ENCODE results near the gene GHR. TPM values are rescaled to one million over a fixed set of nuclear protein-coding genes. Genes with fewer than 3 reads are reported as not detected.
"Not testable (repeated sequence)": the region's sequence is repeated elsewhere in the genome, so short reads cannot be mapped to it uniquely, and the experiment has no call there.

The GHR gene
- total RNA-seq, 1 donor from 2014 or later = 5.6 TPM

DNA sequence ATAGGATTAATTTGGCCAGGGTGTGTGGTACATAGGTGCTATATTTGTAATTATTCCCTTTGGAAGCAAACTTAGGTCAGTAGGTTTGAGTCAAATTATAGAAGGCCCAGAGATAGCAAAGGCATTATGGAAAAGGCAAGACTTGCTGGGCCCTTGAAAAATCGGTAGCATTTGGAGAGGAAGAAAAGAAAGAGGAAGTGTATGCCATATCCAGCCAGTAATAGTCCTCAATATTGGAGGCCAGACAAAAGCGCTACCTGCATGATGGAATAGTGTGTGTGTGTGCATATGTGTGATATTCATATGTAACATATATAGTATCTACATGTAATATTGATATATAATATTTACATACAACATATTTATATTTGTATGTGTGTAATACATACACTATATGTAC, 146.1 kb downstream of the GHR start:
- no peak for DNase-seq (ENCODE audit: low read depth in 2 of 2)

DNA sequence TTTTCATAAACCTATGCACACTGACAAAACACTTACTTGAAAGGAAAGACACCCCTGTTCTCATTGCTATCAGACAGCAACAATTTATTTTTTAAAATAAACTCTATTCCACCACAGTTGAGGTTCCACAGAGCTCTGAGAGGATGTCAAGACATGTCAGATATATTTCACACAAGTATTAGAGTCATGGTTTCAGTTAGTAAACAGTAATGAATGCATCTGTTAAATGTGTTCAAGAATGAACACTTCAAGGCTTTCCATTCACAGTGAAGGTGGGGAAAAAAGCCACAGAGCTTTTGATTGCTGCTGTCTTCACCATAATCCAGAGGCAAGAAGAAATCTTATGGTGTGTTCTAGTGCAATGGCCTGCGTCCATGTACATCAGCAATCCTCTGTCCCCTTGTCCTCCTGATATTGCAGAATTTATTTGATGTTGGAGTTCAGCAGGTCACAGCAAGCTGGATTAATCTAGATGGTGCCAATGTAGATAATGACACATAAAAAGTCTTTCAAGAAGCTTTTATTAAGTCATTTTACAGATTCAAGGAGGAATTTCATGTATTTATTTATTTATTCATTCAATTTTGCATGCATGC, 146.8 kb downstream of the GHR start:
- DNase-seq (ENCODE audit: low read depth in 2 of 2) = no peak

DNA sequence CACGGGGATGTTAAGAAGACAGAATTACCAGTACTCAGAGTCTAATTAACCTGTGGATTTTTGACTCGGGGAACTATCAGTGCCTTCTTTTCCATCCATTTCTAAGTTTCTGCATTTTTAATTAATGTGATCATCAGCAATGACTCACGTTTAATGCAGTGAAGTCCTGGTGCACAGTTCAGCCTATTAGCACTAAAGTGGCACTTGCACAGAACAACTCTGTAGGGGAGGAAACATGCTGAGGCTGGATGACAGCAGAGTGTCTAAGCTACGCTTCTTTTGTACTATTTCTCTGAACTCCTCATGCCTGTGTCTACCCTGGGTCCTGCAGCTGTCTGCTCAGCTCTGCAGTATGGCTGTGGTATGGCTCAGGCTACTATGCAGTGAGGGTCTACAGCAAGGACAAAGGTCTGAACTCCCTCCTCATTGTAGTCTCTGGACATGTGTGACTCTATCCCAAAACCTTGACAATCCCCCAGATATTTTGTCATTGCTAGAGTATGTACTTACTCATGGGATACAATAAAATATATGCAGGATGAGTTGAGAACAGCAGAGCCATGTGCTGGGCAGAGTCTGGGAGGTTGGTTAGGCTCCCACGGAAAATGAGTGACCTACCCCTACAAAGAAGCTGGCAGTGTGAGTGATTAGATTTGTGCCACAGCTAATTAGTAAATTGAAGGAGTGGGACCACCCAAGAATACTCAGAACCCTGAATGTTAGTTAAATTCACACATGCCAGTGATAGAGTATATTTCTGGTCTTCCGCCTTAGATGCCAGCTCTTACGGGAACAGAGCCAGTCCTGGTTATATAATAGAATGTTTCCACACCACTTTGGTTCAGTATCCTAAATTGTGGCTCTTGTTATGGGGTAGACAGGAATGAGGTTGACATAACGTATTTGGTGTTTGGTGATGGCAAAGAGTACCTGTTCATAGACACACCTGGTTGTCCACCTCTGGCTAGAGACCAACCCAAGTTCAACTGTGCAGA, 148.0 kb downstream of the GHR start:
- DNase-seq (ENCODE audit: low read depth in 2 of 2) = no peak

DNA sequence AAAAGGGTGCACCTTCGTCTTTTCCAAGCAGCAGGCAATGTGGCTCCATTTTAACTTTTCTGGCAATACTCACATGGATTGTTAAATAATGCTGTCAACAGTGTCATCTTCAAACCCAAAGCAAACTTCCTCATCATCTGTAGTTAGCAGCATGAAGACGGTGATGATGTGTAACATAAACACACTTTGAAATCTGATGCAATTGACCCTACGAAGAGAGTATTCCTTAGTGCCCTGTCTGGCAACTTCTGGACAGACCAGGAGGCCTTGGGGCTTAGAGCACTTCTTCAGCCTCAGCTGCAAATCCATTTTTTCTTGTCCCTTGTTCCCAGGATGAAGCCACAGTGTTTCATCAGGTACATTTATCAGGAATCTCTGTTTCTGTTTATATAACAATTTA, 149.1 kb downstream of the GHR start:
- no peak for DNase-seq (ENCODE audit: low read depth in 2 of 2)

DNA sequence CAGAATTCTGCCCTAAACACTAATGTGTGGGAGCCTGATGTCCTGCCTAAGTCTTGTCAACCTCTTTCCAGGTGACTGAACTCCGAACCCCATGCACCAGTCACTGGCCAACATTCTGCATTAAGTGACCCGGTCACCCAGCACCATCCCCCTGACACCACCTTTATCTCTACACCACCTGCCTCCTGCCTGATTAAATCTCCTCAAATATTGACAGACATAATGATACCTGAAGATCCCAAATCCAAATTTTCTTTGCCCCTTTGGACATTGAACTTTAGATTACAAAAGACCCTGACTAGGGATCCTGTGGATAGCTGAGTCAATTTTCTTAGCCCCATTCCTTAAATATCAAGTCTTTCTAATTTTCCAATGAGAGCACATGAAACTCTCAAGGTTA, 150.1 kb downstream of the GHR start:
- DNase-seq (ENCODE audit: low read depth in 2 of 2) = no peak

DNA sequence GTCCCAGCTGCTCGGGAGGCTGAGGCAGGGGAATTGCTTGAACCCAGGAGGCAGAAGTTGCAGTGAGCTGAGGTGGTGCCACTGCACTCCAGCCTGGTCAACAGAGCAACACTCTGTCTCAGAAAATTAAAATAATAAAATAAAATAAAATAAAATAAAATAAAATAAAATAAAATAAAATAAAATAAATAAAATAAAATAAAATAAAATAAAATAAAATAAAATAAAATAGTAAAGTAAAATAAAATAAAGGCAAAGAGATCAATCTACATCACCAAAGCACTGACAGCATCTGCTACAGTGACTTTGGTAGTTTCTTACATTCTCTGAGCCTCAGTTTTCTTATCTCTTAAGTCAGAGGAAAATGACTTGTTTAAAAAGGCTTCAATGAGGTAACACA, 152.7 kb downstream of the GHR start:
- not testable (repeated sequence) for DNase-seq (ENCODE audit: low read depth in 2 of 2)

DNA sequence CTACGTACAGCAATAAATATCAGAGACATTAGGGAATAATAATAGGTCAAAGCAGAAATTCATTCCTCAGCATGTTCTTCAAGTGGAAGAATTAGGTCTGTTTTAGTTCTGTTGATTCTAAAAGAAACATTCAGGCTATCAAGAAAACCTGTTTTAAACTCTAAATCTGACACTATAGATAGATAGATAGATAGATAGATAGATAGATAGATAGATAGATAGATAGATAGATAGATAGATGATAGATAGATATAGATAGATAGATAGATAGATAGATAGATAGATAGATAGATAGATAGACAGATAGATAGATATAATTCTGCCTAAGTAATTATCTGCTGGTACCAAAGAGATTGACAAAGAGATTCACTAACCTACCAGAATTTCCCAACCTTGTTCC, 155.7 kb downstream of the GHR start:
- DNase-seq (ENCODE audit: low read depth in 2 of 2) = not testable (repeated sequence)

DNA sequence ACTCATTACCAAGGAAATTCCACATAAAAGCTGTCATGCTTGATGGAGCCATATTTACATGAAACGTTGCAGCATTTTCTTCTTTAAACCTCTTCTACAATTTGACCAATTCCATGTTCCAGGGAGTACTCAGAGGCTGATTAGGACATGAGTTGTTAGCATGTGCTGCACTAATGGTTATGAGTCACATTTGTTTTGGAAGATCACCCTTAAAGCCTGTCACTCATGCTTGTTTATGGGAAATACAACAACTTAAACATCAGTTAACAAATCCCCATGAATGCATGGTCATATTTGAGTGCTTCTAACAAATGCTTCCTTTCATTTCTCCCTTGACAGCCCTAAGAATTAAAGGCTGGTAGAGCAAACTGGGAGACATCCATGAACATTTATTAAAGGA, 156.1 kb downstream of the GHR start:
- no peak for DNase-seq (ENCODE audit: low read depth in 2 of 2)

DNA sequence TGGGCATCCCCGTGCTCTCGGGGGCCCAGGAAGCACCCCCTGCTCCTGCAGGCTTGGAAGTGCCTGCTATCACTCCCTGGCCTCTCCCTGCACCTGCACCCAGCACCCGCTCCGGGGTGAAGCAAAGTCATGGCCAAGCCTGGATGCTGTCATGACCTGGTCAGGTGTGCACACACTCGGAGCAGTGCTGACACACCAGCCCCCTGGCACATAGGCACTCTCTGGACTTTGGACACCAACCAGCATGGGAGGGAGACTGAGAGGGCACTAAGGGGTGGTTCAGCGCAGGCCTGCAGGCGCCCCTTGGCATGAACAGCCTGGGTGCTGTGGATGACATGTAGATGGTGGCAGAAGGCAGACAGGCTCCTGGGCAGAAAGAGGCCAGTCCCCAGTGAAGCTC, 158.6 kb downstream of the GHR start:
- no peak for DNase-seq (ENCODE audit: low read depth in 2 of 2)

DNA sequence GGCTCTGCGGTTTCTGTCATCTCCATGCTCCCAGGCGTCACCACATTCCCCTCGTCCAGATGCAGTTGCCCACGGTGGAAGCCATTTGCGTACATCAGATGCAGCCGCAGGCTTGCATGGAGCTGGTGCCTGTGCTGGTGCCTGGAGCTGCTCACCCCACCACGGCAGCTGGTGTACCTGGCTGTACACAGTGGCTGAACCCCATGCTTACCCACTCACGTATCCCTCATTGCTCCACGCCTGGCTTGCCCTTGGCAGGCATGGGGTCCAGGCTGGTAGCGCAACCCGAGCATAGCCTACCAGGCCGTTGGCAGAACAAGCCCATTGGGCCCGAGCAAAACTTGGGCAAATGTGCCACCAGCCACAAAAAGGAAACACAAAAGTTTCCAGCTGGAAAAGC, 159.5 kb downstream of the GHR start:
- no peak for DNase-seq (ENCODE audit: low read depth in 2 of 2)

DNA sequence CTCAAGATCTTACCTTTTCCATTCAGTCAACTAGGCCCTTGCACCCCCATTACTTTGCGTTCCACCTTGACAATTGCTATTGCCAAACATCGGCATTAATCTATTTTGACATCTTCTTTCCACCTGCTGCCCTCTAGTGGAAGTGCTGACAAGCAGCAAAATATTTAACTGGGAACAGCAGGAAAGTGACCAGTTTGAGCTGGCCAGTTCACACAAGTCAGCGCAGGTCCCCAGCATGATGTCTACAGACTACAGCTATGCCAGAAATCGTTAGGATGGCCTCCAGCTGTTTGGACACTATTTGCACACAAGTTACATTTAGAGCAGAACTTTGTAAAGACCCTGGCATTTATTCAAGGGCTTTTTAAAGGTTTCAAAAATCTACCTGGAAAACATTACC, 160.1 kb downstream of the GHR start:
- DNase-seq (ENCODE audit: low read depth in 2 of 2) = peak; percentile 62 to 81

DNA sequence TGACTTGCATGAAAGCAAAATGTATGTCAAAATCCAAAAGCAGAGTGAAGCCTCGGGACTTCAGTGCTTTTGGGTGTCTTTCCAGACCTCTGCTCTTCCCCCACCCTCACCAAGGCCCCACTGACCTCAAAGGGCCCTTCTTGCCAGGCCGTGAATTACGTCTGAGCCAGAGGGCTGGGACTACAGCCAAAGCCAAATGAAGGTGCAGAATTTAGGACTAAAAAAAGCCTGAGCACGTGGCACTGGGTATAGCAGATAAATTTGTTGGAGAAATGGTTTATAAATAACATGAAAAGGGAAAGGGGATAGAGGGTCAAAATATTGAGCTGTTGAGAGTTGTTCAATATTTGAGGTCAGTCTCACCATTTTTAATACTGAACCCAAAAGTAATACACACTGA, 163.4 kb downstream of the GHR start:
- DNase-seq (ENCODE audit: low read depth in 2 of 2) = no peak

DNA sequence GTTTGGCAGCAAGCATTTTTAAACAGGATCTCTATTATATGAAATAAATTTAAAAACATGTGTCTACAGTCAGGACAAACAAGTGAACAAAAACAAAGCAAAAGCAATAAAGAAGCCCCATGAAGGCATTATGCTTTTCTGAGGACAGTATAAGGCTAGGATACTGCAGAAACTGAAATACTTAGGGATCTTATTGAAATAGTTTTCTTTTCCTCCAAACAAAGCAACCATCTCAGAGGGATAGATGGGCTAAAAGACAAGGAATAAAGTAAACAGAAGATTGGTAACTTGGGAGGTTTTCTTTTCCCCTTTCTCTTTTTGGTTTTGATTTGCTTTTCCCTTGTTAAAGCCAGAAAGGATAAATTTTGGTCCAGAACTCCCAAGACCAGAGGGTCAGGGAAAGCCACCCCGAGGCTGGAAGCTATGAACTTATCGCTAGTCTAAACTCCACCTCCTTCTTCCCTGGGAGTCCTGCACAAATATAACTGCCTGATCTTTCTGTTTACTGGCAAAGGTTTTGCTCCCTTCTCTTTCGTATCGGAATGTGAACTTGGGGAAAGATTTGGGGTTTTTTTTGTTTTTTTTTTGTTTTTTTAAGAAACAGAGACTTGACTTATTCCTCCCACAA, 164.0 kb downstream of the GHR start:
- DNase-seq (ENCODE audit: low read depth in 2 of 2) = no peak

DNA sequence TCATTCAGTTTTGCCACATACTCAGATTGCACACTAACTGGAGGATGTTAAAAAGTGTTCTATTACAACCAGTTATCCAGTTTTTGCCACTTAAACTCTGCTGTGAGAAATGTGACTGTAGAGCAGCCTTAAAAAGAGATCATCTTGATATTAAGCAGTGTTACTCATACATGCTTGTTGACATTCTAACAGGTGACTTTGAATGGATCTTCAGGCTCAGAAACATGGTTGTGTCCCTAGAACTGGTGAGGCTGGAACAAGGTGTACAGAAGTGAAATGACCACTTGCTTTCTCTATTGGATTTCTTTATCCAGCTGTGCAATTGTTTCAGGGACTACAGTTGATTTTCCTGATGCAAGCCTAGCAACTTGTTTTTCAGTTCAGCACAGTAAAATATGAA, 167.3 kb downstream of the GHR start:
- no peak for DNase-seq (ENCODE audit: low read depth in 2 of 2)

DNA sequence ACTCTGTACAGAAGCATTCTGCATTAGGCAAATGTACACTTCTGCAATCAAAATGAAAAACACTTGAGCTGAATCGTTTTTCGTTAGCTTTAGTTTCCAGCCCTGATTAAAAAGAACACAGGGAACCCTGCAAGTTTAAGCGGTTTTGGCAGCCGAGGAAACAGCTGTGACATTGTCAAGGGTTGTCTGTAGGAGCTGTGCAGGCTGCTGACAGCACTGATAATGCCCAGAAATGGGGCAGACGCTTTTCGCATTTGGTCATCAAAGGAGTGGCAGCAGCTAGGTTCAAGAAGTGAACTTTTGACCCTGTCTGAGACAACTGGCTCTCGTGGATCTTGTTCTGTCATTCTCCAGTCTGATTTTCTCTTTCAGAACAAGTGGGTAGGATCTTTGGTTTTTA, 167.8 kb downstream of the GHR start:
- DNase-seq (ENCODE audit: low read depth in 2 of 2) = no peak

DNA sequence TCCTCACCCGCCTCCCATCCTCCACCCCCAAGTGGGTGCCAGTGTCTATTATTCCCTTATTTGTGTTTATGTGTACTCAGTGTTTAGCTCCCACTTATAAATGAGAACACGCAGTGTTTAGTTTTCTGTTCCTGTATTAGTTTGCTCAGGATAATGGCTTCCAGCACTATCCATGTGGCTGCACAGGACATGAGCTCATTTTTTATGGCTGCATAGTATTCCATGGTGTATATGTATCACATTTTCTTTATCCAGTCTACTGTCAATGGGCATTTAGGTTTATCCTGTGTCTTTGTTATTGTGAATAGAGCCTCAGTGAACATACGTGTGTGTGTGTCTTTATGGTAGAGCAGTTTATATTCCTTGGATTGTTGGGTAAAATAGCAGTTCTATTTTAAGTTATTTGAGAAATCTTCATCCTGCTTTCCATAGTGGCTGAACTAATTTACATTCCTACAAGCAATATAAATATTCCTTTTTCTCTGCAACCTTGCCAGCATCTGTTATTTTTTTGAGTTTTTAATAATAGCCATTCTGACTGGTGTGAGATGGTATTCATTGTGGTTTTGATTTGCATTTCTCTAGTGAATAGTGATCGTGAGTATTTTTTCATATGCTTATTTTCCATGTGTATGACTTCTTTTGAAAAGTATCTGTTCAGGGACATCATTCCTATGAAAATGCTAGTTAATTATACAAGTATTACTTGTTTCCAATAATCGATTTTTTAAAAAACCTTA, 169.3 kb downstream of the GHR start:
- no peak for DNase-seq (ENCODE audit: low read depth in 2 of 2)

DNA sequence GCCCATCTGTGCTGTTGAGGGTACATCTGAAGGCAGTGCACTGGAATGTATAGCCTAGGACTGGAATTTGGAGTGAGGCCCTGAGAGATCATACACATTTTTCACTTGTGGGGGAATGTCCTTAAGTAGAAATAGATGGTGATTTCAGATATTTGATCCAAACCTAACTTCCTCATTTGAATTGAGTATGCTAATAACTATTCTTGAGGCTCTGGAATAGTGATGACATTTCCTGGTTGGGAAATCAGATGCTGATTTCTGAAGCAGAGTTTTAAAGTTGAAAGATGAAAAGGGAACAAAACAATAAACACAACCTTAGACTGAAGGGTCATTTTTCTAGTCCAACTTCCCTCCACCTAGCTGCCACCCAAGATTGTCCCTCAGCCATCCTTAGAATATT, 170.4 kb downstream of the GHR start:
- DNase-seq (ENCODE audit: low read depth in 2 of 2) = no peak

DNA sequence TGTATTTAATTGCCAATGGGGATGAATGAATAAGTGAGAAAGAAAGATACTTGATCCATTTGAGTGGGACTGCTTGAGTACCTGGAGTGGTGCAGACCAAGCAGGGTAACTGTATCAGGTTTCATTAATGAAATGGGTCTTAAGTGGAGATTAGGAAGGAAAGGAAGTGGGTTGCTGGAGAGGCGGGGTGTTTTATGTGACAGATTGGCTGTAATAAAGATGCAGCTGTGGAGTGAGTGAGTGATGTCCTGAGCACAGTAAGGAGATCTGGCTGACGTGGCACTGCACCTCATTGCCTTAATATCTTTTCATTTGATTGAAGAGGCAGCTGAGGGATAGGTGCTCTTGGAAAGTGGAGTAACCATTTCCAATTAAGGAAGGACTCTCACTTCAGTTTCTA, 172.4 kb downstream of the GHR start:
- no peak for DNase-seq (ENCODE audit: low read depth in 2 of 2)

DNA sequence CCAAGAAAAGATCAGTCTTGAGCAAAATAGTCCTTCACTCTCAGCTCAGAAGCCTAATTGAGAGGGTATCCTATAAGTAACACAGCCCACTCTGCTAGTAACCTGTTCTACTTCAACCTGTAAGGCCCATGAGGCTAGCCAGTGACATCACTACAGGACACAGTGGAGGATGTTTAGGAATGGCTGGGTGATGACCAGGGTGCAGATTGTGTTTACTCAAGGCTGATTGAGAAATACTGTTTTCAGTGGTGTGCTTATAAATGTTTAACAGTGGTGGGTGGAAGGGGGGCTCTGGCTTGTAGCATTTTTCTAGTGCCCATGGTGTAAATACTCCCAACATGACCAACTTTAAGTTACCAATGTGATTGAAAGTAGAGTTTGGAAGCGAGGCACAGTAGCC, 173.6 kb downstream of the GHR start:
- no peak for DNase-seq (ENCODE audit: low read depth in 2 of 2)

DNA sequence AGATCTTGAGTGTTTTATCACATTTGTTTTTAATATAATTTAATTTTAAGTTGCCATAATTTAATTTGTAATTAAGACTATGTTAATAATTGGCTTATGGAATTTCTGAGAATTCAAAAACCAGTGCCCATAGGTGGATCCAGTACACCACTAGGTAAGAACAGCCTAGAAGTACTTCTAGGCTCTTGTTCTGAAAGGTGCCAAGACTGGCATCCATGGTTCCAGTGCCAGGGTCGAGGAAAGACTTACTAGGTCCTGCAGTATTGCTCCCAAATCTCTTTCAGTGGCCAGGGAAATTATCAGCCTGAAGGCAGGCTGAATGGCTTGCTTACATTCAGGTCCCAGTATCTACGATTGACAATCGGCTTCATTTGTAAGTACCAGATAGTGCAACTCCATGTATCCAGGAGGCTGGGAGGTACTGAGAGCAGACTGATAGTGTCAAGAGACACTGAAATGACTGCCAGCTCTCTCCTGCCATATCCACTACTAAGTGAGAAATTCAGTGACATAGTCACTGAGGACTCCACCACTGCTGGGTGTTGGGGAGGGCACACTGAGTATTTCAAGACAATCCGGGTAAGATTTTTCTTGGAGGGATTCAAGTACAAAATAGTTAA, 174.2 kb downstream of the GHR start:
- no peak for DNase-seq (ENCODE audit: low read depth in 2 of 2)

DNA sequence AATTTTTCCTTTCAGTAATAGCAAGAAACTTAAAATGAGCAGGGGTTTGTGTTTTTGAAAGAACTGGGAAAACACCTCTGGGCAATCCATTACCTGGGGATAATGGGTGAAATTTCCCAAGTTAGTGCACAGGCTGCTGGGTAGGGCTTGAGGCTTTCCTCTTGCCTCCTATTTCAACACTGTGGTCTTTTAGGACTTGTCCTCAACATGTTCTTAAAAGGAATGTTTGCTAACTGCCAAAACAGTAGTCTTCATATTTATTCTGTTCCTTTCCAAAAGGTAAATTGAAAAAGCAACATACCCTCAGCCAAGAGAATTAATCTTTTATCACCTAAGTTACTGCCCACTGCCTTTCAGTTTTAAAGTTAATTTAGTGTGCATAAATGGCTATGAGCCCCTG, 175.1 kb downstream of the GHR start:
- no peak for DNase-seq (ENCODE audit: low read depth in 2 of 2)

DNA sequence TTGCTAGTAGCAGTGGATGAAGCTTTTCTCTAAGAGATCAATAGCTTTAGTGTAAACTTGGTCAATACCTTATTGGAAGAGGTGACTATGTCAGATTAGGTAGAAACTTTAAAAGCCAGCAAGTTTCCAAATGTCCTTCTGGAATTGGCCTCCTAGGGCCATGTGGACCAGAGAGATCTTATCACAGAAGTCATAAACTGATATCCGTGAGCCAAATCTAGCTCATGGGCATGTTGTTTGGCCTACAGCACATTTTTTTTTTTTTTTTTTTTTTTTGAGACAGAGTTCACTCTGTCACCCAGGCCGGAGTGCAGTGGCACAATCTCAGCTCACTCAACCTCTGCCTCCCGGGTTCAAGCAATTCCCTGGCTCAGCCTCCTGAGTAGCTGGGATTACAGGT, 175.9 kb downstream of the GHR start:
- DNase-seq (ENCODE audit: low read depth in 2 of 2) = no peak

Measured in lung microvascular endothelial cell (primary cell).